HL-60 (cell line): ENCODE results near the gene MYO7A.

ENCODE experiments used
- DNase-seq, 2 experiments: peaks; one replicate each; pipeline ENCODE4 v3.0.0-alpha.2; 2010 to 2020; ENCODE audit warnings: low read depth in 1 of 2, low spot score in 1 of 2
- H3K27ac ChIP-seq: fragments of 250-450 bp; sonication (Bioruptor Pico); replicated peaks from 2 replicates; pipeline ENCODE4 v1.5.1; 2020; ENCODE audit warnings: mild to moderate bottlenecking, moderate library complexity
- H3K27me3 ChIP-seq: fragments of 250-450 bp; sonication (Bioruptor Pico); 2 replicates; pipeline ENCODE4 v1.5.1; 2021; ENCODE audit warnings: mild to moderate bottlenecking, moderate library complexity; ENCODE audit not compliant: insufficient read depth, poor library complexity, severe bottlenecking
- H3K4me3 ChIP-seq: replicated peaks from 2 replicates; pipeline ENCODE4 v1.5.1; 2011; ENCODE audit warnings: mild to moderate bottlenecking, control low read depth, low read length; ENCODE audit not compliant: insufficient read depth
- GABPA ChIP-seq: IDR thresholded peaks from 2 replicates; pipeline ENCODE4 v1.6.1; 2012; ENCODE audit warnings: low read depth
- POLR2AphosphoS5 ChIP-seq: IDR thresholded peaks from 2 replicates; pipeline ENCODE4 v1.6.1; 2012; ENCODE audit warnings: low read depth
- SPI1 ChIP-seq: IDR thresholded peaks from 2 replicates; pipeline ENCODE4 v1.6.1; 2012; ENCODE audit warnings: low read depth, mild to moderate bottlenecking, borderline replicate concordance
- TF ChIP-seq, protein P1 (sequence below): IDR thresholded peaks from one replicate; pipeline ENCODE4 v1.5.1; 2011; ENCODE audit warnings: low read length, control low read depth, inconsistent platforms; ENCODE audit not compliant: insufficient read depth
- TF ChIP-seq, protein P2 (sequence below): IDR thresholded peaks from 2 replicates; pipeline ENCODE4 v1.6.1; 2012; ENCODE audit warnings: low read depth; ENCODE audit not compliant: insufficient replicate concordance

Gene MYO7A

DNA sequence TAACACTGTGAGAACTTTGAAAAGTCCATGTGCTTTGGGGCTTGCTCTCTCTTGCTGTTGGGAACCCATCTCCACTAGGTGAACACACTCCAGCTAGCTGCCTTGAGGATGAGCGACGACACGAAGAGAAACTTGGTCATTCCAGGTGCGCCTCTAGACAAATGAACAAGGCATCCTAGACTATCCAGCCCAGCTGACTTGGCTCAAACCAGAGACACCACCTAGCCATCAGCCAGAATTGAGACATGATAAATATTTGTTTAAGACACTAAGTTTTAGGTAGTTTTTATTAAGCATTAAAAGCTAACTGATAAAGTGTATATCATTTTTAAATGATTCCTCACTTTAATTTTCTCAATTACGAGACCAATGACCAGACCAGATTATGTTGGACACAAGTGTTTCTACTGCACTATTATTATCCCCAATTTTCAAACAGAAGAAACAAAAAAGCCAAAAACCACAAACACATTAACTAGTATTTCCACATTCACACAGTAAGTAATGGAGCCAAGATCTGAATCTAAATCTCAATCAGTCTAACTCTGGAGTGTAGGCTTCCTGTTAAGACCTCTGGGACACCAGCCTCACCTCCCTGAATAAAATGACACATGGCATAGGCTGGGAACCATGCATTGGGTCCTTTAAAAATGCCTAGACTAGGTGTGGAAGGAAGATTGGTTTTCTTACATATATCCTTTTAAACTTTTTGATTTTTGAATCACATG is 103.0 kb downstream of the MYO7A start:
- no peaks in the 10 kb centered on the region for H3K27me3 ChIP-seq
- TF ChIP-seq, protein P1, sequence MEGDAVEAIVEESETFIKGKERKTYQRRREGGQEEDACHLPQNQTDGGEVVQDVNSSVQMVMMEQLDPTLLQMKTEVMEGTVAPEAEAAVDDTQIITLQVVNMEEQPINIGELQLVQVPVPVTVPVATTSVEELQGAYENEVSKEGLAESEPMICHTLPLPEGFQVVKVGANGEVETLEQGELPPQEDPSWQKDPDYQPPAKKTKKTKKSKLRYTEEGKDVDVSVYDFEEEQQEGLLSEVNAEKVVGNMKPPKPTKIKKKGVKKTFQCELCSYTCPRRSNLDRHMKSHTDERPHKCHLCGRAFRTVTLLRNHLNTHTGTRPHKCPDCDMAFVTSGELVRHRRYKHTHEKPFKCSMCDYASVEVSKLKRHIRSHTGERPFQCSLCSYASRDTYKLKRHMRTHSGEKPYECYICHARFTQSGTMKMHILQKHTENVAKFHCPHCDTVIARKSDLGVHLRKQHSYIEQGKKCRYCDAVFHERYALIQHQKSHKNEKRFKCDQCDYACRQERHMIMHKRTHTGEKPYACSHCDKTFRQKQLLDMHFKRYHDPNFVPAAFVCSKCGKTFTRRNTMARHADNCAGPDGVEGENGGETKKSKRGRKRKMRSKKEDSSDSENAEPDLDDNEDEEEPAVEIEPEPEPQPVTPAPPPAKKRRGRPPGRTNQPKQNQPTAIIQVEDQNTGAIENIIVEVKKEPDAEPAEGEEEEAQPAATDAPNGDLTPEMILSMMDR, result no peak
- TF ChIP-seq, protein P2, sequence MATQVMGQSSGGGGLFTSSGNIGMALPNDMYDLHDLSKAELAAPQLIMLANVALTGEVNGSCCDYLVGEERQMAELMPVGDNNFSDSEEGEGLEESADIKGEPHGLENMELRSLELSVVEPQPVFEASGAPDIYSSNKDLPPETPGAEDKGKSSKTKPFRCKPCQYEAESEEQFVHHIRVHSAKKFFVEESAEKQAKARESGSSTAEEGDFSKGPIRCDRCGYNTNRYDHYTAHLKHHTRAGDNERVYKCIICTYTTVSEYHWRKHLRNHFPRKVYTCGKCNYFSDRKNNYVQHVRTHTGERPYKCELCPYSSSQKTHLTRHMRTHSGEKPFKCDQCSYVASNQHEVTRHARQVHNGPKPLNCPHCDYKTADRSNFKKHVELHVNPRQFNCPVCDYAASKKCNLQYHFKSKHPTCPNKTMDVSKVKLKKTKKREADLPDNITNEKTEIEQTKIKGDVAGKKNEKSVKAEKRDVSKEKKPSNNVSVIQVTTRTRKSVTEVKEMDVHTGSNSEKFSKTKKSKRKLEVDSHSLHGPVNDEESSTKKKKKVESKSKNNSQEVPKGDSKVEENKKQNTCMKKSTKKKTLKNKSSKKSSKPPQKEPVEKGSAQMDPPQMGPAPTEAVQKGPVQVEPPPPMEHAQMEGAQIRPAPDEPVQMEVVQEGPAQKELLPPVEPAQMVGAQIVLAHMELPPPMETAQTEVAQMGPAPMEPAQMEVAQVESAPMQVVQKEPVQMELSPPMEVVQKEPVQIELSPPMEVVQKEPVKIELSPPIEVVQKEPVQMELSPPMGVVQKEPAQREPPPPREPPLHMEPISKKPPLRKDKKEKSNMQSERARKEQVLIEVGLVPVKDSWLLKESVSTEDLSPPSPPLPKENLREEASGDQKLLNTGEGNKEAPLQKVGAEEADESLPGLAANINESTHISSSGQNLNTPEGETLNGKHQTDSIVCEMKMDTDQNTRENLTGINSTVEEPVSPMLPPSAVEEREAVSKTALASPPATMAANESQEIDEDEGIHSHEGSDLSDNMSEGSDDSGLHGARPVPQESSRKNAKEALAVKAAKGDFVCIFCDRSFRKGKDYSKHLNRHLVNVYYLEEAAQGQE, result no peak
- DNase-seq, result no peak

GRCh38 chr11:77231800-77232199 is 103.8 kb downstream of the MYO7A start:
- TF ChIP-seq POLR2AphosphoS5 (no peak), GABPA (no peak), SPI1 (no peak)
- TF ChIP-seq, protein P1, result no peak
- TF ChIP-seq, protein P2, result no peak
- Histone ChIP-seq H3K27me3 (no peaks in the 10 kb centered on the region), H3K4me3 (no peak overlapping the region), H3K27ac (no peak overlapping the region)
- no peak for DNase-seq

More for the DNA sequence above, 103.0 kb downstream of the MYO7A start:
- H3K4me3 ChIP-seq, result no peak overlapping the region
- H3K27ac ChIP-seq, result no peak overlapping the region

- Histone ChIP-seq H3K4me3 (no peak overlapping the region), H3K27me3 (no peaks in the 10 kb centered on the region), H3K27ac (no peak overlapping the region)
- DNase-seq, result no peak
- TF ChIP-seq, protein P2, result no peak
- TF ChIP-seq, protein P1, result no peak
- TF ChIP-seq GABPA (no peak), SPI1 (no peak), POLR2AphosphoS5 (no peak)
These were observed 104.2 kb downstream of the MYO7A start for GRCh38 chr11:77232242-77232641.
